Vagina (tissue), 2 donors: ENCODE data around the gene EHBP1L1.
A peak's percentile ranks its signal among the peaks of the same experiment; 100 is the strongest.

Source experiments
- CTCF ChIP-seq, 3 experiments: fragments of 450-650 bp in 2 of 3; fragments of 200-600 bp in 1 of 3; sonication (generic) in 1 of 3; IDR thresholded peaks; one replicate each; pipeline ENCODE4 v1.5.1; 2017 to 2019; ENCODE audit warnings: antibody characterized with exemption in 3 of 3, mild to moderate bottlenecking in 2 of 3, moderate library complexity in 2 of 3
- POLR2A ChIP-seq, 2 donors: fragments of 450-650 bp; IDR thresholded peaks; one replicate each; pipeline ENCODE4 v1.6.1; 2017; ENCODE audit warnings: antibody characterized with exemption in 2 of 2, mild to moderate bottlenecking in 2 of 2, moderate library complexity in 2 of 2
- POLR2AphosphoS5 ChIP-seq, 2 donors: sonication (generic); formaldehyde crosslinking; IDR thresholded peaks; one replicate each; pipeline ENCODE4 v1.9.0; 2017; ENCODE audit warnings: antibody characterized with exemption in 2 of 2, mild to moderate bottlenecking in 2 of 2, low read depth in 1 of 2; ENCODE audit not compliant: insufficient read depth in 1 of 2

GRCh38 chr11:65639623-65640482 lies 64.0 kb downstream of the EHBP1L1 start:
- no peak for TF ChIP-seq CTCF (IDR thresholded peaks at IDR 0.05)
- peak in 1 of 2 donors; percentile 26 for TF ChIP-seq POLR2AphosphoS5 (IDR thresholded peaks at IDR 0.05; ENCODE audit: insufficient read depth in 1 of 2, low read depth in 1 of 2)
- TF ChIP-seq POLR2A (IDR thresholded peaks at IDR 0.05): no peak
